Ishikawa (cell line): ENCODE data around the gene PSMD13.

Source experiments
- CEBPB ChIP-seq: IDR thresholded peaks from 2 replicates; pipeline ENCODE4 v1.6.1; 2012
- CREB1 ChIP-seq: IDR thresholded peaks from 2 replicates; pipeline ENCODE4 v1.6.1; 2012; ENCODE audit warnings: low read depth
- EGR1 ChIP-seq: IDR thresholded peaks from 2 replicates; pipeline ENCODE4 v1.6.1; 2012
- EP300 ChIP-seq: IDR thresholded peaks from 2 replicates; pipeline ENCODE4 v1.6.1; 2012; ENCODE audit warnings: borderline replicate concordance
- FOXM1 ChIP-seq: IDR thresholded peaks from 2 replicates; pipeline ENCODE4 v1.6.1; 2012; ENCODE audit warnings: low read depth, borderline replicate concordance
- MAX ChIP-seq: IDR thresholded peaks from 2 replicates; pipeline ENCODE4 v1.6.1; 2012
- NFIC ChIP-seq: IDR thresholded peaks from 2 replicates; pipeline ENCODE4 v1.6.1; 2012
- RAD21 ChIP-seq: IDR thresholded peaks from 2 replicates; pipeline ENCODE4 v1.6.1; 2012; ENCODE audit warnings: low read depth
- REST ChIP-seq: IDR thresholded peaks from 2 replicates; pipeline ENCODE4 v1.6.1; 2012; ENCODE audit warnings: low read depth, mild to moderate bottlenecking
- TAF1 ChIP-seq: IDR thresholded peaks from 2 replicates; pipeline ENCODE4 v1.6.1; 2012; ENCODE audit warnings: low read depth, mild to moderate bottlenecking
- TCF12 ChIP-seq: IDR thresholded peaks from 2 replicates; pipeline ENCODE4 v1.6.1; 2012; ENCODE audit warnings: low read depth
- TEAD4 ChIP-seq: IDR thresholded peaks from 2 replicates; pipeline ENCODE4 v1.6.1; 2012
- YY1 ChIP-seq: IDR thresholded peaks from 2 replicates; pipeline ENCODE4 v1.6.1; 2012; ENCODE audit warnings: low read depth
- ZBTB7A ChIP-seq: IDR thresholded peaks from 2 replicates; pipeline ENCODE4 v1.6.1; 2012; ENCODE audit warnings: low read depth
- TF ChIP-seq, protein P1 (sequence below): IDR thresholded peaks from 2 replicates; pipeline ENCODE4 v1.6.1; 2012

The PSMD13 gene

DNA sequence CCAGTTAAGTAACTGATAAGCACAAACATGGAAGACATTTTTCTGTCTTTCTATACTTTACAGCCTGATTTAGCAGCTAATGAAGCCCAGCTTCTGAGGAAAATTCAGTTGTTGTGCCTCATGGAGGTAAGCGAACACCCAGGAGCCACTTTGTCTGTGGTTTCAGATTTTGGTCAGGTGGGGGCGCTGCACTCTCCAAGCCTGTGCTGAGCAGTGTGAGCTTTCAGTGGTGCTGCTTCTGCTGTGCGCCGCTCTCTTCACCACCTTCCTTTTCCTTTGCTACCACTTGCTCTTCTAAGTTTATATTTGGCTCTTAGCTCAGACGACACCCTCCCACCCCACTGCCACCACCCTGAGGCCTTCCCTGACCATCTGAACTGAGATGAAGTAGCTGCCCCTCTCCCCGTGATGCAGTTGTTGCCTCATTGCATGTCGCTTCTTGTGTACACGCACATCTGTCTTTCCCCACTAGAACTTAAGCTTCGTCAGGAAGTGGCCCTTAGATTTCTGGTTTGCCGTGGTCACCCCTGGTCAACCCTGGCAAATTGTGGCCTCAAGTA, 14.0 kb downstream of the PSMD13 start:
- peak; percentile 58 for TF ChIP-seq RAD21
- no peak for TF ChIP-seq EP300

DNA sequence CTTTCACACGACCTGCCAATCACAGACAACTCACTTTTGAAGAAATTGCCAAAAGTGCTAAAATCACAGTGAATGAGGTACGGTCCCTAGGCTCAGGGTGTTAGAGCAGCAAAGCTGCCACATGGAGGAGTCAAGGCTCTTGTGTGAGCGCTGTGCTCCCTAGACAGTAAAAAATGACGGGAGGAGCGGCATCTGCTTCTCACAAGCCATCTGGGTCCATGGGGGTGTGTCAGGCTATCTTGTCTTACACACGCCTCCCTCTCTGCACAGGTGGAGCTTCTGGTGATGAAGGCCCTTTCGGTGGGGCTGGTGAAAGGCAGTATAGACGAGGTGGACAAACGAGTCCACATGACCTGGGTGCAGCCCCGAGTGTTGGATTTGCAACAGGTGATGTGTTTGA, 14.8 kb downstream of the PSMD13 start:
- TF ChIP-seq, protein P1, sequence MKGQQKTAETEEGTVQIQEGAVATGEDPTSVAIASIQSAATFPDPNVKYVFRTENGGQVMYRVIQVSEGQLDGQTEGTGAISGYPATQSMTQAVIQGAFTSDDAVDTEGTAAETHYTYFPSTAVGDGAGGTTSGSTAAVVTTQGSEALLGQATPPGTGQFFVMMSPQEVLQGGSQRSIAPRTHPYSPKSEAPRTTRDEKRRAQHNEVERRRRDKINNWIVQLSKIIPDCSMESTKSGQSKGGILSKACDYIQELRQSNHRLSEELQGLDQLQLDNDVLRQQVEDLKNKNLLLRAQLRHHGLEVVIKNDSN: no peak
- no peak for TF ChIP-seq ZBTB7A
- TF ChIP-seq YY1: no peak
- no peak for TF ChIP-seq REST
- no peak for TF ChIP-seq NFIC
- TF ChIP-seq CEBPB: no peak
- no peak for TF ChIP-seq CREB1
- no peak for TF ChIP-seq RAD21
- TF ChIP-seq TAF1: no peak
- no peak for TF ChIP-seq TCF12
- no peak for TF ChIP-seq MAX
- no peak for TF ChIP-seq FOXM1

DNA sequence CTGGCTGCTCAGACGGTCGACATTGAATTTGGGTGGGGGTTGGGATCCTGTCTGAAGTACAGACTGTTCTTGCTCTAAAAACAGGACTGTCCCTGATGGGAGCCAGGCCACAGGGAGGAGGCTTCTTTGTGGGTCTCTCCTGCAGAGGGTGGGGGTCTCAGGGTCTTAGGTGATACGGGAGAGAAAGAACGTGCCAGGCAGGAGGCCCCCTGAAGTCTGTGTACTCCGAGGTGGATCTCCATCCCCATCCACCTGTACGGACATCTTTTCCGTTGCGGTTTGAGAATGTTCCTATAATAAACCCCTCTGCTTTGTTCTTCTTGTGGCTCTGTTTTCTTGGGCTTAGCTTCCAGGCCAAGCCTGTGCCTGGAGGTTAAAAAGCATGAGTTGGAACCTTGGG, 15.9 kb downstream of the PSMD13 start:
- TF ChIP-seq NFIC (no peak), REST (no peak), CREB1 (no peak), EGR1 (no peak), FOXM1 (no peak), MAX (no peak), YY1 (no peak), TAF1 (no peak), ZBTB7A (no peak), RAD21 (no peak), CEBPB (no peak), TCF12 (no peak), TEAD4 (no peak), EP300 (no peak)
- TF ChIP-seq, protein P1: no peak

DNA sequence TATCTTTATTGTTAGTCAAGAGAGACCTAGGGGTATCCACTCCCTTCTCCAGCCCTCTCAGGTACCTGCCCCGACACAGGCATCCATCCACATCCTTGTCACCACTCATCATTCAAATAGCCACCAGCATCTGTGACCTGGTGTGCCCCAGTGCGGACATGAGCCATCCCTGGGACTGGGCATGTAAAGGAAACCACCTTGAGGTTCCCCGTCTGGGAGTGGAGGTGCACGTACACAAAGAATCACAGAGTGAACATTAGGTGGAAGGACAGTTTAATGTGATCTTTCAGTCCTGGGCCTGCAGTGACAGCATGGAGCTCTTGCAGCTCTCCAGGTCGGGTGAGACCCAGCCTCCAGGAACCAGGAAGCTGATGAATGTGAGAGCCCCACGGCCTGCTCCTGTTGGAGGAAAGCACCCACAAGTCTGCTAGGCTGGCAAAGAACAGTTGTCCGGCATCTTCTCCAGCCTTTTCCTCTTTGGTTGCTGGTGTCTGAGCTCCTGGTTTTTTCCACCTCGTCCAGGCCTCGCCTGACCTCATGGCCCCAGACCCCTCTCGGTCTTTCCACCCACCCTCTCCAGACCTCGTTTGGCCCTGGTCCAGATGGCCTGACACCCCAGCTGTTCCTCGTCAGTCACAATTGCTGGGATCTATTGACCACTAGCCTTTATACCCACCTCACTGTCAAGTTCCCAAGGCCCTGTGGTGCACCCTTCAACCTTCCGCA, 16.5 kb downstream of the PSMD13 start:
- no peak for TF ChIP-seq EGR1
- TF ChIP-seq TCF12: no peak
- TF ChIP-seq TAF1: no peak
- no peak for TF ChIP-seq YY1
- TF ChIP-seq, protein P1: no peak
- TF ChIP-seq EP300: no peak
- TF ChIP-seq NFIC: no peak

- no peak for TF ChIP-seq REST
- TF ChIP-seq NFIC: no peak
- TF ChIP-seq EP300: no peak
- TF ChIP-seq TCF12: no peak
- TF ChIP-seq RAD21: no peak
- TF ChIP-seq TAF1: no peak
- TF ChIP-seq EGR1: no peak
- TF ChIP-seq, protein P1: no peak
- no peak for TF ChIP-seq MAX
- no peak for TF ChIP-seq YY1
- no peak for TF ChIP-seq FOXM1
- no peak for TF ChIP-seq CEBPB
- no peak for TF ChIP-seq ZBTB7A
- TF ChIP-seq TEAD4: no peak
- no peak for TF ChIP-seq CREB1
Measured at GRCh38 chr11:253886-254270, 17.1 kb downstream of the PSMD13 start.
